ENCODE results near the gene ANKRD40. TPM values are rescaled to one million over a fixed set of nuclear protein-coding genes. Genes with fewer than 3 reads are reported as not detected.

ANKRD40 gene
- total and polyA plus RNA-seq, 10 of the 15 experiments (the other 5 are each of a cell fraction or from before 2014, with no cell fraction given) = 5.9 to 21.7 (median 14.8) TPM

GRCh38 chr17:50649042-50649908, 58.4 kb downstream of the ANKRD40 start:
- H2AFZ ChIP-seq (ENCODE audit: control insufficient read depth, low read depth, low read length) = no peak overlapping the region
- no peak for FAIRE-seq
- no peaks in the 10 kb centered on the region for H3K27me3 ChIP-seq (replicated peaks in 1 of 2; ENCODE audit: control insufficient read depth in 2 of 2, insufficient read depth in 2 of 2, low read length in 1 of 2)
- no TSS peak for BruUV-seq (replicated peaks)
- H3K4me3 ChIP-seq = no peak overlapping the region
- in situ Hi-C loops (cut with MboI) (no loop called here), intact Hi-C loops (cut with micrococcal nuclease; ENCODE audit: unreplicated experiment) (no loop called here)
- no peak overlapping the region for H3K9ac ChIP-seq (ENCODE audit: control insufficient read depth, insufficient read depth, low read length)
- SMC1A ChIA-PET (ENCODE audit: uncharacterized antibody, unreplicated experiment) = no interaction called here
- H4K20me1 ChIP-seq (ENCODE audit: control insufficient read depth, insufficient read depth) = no peaks in the 10 kb centered on the region
- H3K4me1 ChIP-seq (ENCODE audit: control insufficient read depth, insufficient read depth, low read length) = no peaks in the 10 kb centered on the region
- TF ChIP-seq SRF (IDR thresholded peaks at IDR 0.05; ENCODE audit: low read depth in 2 of 2, low read length in 2 of 2) (peak; percentile 86 to 94), BACH1 (IDR thresholded peaks at IDR 0.05; ENCODE audit: borderline replicate concordance) (no peak), STAT3 (IDR thresholded peaks at IDR 0.05; ENCODE audit: low read depth, low read length) (no peak), NR2C2 (IDR thresholded peaks at IDR 0.05; ENCODE audit: borderline replicate concordance, control insufficient read depth, insufficient read length, low read depth) (no peak)
- H3K4me2 ChIP-seq (ENCODE audit: control insufficient read depth, insufficient read depth) = no peak overlapping the region
- 0 out of 3 replicates have a peak, but pooled peaks have one; percentile 19 for ATAC-seq
- no peaks in the 10 kb centered on the region for H3K36me3 ChIP-seq (ENCODE audit: control insufficient read depth in 2 of 2, insufficient read depth in 2 of 2, low read length in 1 of 2)
- H3K9me3 ChIP-seq (replicated peaks; ENCODE audit: control insufficient read depth, insufficient read depth, low read length) = peaks cover 3% of the 10 kb centered on the region; the same call in 2 of the 3 replicates
- H3K79me2 ChIP-seq (ENCODE audit: control insufficient read depth, insufficient read depth, low read length) = no peaks in the 10 kb centered on the region
- no peak overlapping the region for H3K27ac ChIP-seq (ENCODE audit: control insufficient read depth, insufficient read depth)
- POLR2A ChIA-PET = interaction anchor here (0.6 to 1.0 kb wide), 4 partner anchors 10 to 122 kb away, joined by 3 read pairs; no protein-coding TSS in a partner anchor
- RAD21 ChIA-PET (ENCODE audit: unreplicated experiment) = no interaction called here
- no peak for DNase-seq (ENCODE audit: low read depth, low spot score)
- CTCF ChIA-PET = no interaction called here
- 49% methylated on average over 7 of the region's 7 CpGs for WGBS (ENCODE audit: insufficient coverage, insufficient replicate concordance, low lambda C conversion rate, missing lambda C conversion rate)

GRCh38 chr17:50647187-50647586, 60.5 kb downstream of the ANKRD40 start:
- H4K20me1 ChIP-seq (ENCODE audit: control insufficient read depth, insufficient read depth) = no peaks in the 10 kb centered on the region
- DNase-seq (ENCODE audit: low read depth, low spot score) (no peak), FAIRE-seq (no peak), ATAC-seq (no peak)
- CTCF ChIA-PET = interaction anchor here (0.7 to 1.3 kb wide), 3 partner anchors 17 to 306 kb away, joined by 3 to 4 read pairs (median 3); no protein-coding TSS in a partner anchor
- no peaks in the 10 kb centered on the region for H3K4me1 ChIP-seq (ENCODE audit: control insufficient read depth, insufficient read depth, low read length)
- intact Hi-C loops (cut with micrococcal nuclease; ENCODE audit: unreplicated experiment) (no loop called here), in situ Hi-C loops (cut with MboI) (no loop called here)
- H3K36me3 ChIP-seq (ENCODE audit: control insufficient read depth in 2 of 2, insufficient read depth in 2 of 2, low read length in 1 of 2) = no peaks in the 10 kb centered on the region
- no peaks in the 10 kb centered on the region for H3K79me2 ChIP-seq (ENCODE audit: control insufficient read depth, insufficient read depth, low read length)
- H3K4me2 ChIP-seq (ENCODE audit: control insufficient read depth, insufficient read depth) = no peak overlapping the region
- SMC1A ChIA-PET (ENCODE audit: uncharacterized antibody, unreplicated experiment) = no interaction called here
- WGBS (ENCODE audit: insufficient coverage, insufficient replicate concordance, low lambda C conversion rate, missing lambda C conversion rate) = 100% methylated on average over 2 of the region's 2 CpGs
- POLR2A ChIA-PET = no interaction called here
- H3K27ac ChIP-seq (ENCODE audit: control insufficient read depth, insufficient read depth) = no peak overlapping the region
- no TSS peak for BruUV-seq (replicated peaks)
- H3K9ac ChIP-seq (ENCODE audit: control insufficient read depth, insufficient read depth, low read length) = no peak overlapping the region
- H3K27me3 ChIP-seq (replicated peaks in 1 of 2; ENCODE audit: control insufficient read depth in 2 of 2, insufficient read depth in 2 of 2, low read length in 1 of 2) = no peaks in the 10 kb centered on the region
- no peak for TF ChIP-seq MXI1 (IDR thresholded peaks at IDR 0.05; ENCODE audit: low read depth, low read length)
- TF ChIP-seq ETV6 (conservative IDR thresholded peaks at IDR 0.05 in 1 of 2, IDR thresholded peaks at IDR 0.05 in 1 of 2; ENCODE audit: borderline replicate concordance in 1 of 2, low read depth in 1 of 2) = no peak
- no peak for TF ChIP-seq CEBPB (IDR thresholded peaks at IDR 0.05; ENCODE audit: borderline replicate concordance in 1 of 2, low read depth in 2 of 2, low read length in 2 of 2)
- no peak overlapping the region for H2AFZ ChIP-seq (ENCODE audit: control insufficient read depth, low read depth, low read length)
- no peaks in the 10 kb centered on the region for H3K9me3 ChIP-seq (replicated peaks; ENCODE audit: control insufficient read depth, insufficient read depth, low read length)
- RAD21 ChIA-PET (ENCODE audit: unreplicated experiment) = no interaction called here
- no peak overlapping the region for H3K4me3 ChIP-seq
